ENCODE data around the gene APBA2. TPM values are rescaled to one million over a fixed set of nuclear protein-coding genes. Genes with fewer than 3 reads are reported as not detected.

The APBA2 gene
- total RNA-seq, 4 donors from 2014 or later: 2.3 to 15.0 (median 4.6) TPM; not detected in 1

DNA sequence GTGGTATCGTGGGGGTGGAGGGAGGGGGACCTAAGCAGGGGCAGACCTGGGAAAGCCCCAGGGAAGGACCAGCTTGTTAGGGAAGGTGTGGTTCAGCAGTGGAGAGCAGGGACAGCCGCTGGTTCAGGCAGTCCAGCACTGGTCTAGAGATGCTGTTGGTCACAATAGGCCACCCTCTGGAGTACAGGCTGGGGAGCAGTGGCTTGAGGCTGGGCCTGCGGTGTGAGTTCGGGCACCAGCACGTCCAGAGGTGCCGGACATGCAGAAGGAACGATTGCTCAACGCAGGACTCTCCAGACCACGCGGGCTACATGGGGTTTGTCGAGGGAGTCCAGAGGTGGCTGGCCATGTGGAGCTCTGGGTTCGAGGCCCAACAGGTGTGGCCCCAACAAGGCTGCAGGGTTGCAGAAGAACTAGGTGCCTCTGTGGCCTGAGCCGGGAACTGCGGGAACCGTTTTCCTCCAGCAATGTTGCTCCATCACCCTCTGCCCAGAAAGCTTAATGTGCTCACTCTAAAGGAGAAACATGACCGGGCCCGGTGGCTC is 143.9 kb downstream of the APBA2 start:
- no peak overlapping the region for H3K27ac ChIP-seq
- intact Hi-C loops (cut with DNase I; ENCODE audit: low total_unique reads): no loop called here
- H3K4me3 ChIP-seq: no peak overlapping the region
- TF ChIP-seq CTCF (IDR thresholded peaks at IDR 0.05): no peak
- TF ChIP-seq POLR2A (IDR thresholded peaks at IDR 0.05): no peak
- no peaks in the 10 kb centered on the region for H3K4me1 ChIP-seq
- H3K36me3 ChIP-seq: no peaks in the 10 kb centered on the region
- no peak for DNase-seq
- no peaks in the 10 kb centered on the region for H3K27me3 ChIP-seq
- no peaks in the 10 kb centered on the region for H3K9me3 ChIP-seq

- TF ChIP-seq POLR2A (IDR thresholded peaks at IDR 0.05) (no peak), CTCF (IDR thresholded peaks at IDR 0.05) (no peak)
- Histone ChIP-seq H3K4me3 (no peak overlapping the region), H3K27ac (no peak overlapping the region), H3K4me1 (no peaks in the 10 kb centered on the region), H3K9me3 (no peaks in the 10 kb centered on the region), H3K36me3 (no peaks in the 10 kb centered on the region), H3K27me3 (no peaks in the 10 kb centered on the region)
- intact Hi-C loops (cut with DNase I; ENCODE audit: low total_unique reads): no loop called here
- DNase-seq: no peak
Measured at GRCh38 chr15:29031502-29032228, 145.9 kb downstream of the APBA2 start.

DNA sequence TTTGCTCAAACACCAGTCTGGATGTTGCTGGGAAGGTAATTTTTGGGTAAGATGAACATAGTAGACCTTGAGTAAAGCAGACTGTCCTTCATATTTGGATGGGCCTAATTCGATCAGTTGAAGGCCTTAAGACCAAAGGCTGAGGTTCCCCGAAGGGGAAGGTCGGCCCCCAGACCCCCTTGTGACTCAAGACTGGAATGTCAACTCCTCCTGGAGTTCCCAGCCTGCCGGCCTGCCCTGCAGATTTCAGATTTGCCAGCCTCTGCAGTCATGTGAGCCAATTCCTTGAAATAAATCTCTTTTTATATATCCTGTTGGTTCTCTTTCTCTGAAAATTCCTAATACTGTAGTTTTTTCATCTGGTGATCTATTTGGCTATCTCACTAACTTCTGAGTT is 146.5 kb downstream of the APBA2 start:
- Histone ChIP-seq H3K4me3 (no peak overlapping the region), H3K4me1 (no peaks in the 10 kb centered on the region), H3K27ac (no peak overlapping the region), H3K9me3 (no peaks in the 10 kb centered on the region), H3K36me3 (no peaks in the 10 kb centered on the region), H3K27me3 (no peaks in the 10 kb centered on the region)
- intact Hi-C loops (cut with DNase I; ENCODE audit: low total_unique reads): no loop called here
- TF ChIP-seq CTCF (IDR thresholded peaks at IDR 0.05) (no peak), POLR2A (IDR thresholded peaks at IDR 0.05) (no peak)
- DNase-seq: no peak

DNA sequence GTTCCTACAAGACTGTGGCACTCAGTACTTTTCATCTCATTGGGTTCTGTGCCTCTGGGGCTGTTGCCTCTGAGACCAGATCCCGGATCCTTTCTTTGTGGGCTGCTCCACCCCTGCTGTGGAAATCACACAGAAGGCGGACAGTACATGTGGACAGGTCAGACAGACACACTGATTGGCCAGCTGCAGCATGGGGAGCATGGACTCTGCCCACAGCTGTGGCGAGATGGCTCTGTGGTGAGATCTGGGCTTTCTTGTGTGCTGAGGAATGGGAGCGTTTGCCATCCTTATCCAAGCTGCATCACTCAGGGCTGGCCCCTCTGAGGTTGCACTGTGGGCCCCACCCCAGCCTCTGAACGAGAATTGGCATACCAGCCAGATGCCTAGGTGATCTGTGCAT is 147.0 kb downstream of the APBA2 start:
- H3K4me1 ChIP-seq: no peaks in the 10 kb centered on the region

More for the DNA sequence above, 147.0 kb downstream of the APBA2 start:
- no peak for DNase-seq
- no peak overlapping the region for H3K27ac ChIP-seq
- H3K36me3 ChIP-seq: no peaks in the 10 kb centered on the region
- H3K27me3 ChIP-seq: no peaks in the 10 kb centered on the region
- TF ChIP-seq CTCF (IDR thresholded peaks at IDR 0.05) (no peak), POLR2A (IDR thresholded peaks at IDR 0.05) (no peak)
- intact Hi-C loops (cut with DNase I; ENCODE audit: low total_unique reads): no loop called here
- no peak overlapping the region for H3K4me3 ChIP-seq
- H3K9me3 ChIP-seq: no peaks in the 10 kb centered on the region
